Gastroesophageal sphincter (tissue), 3 donors: Measurements from ENCODE around the gene GPR171.

ENCODE experiments used
- CTCF ChIP-seq, 4 experiments: fragments of 200-600 bp in 2 of 4; fragments of 450-650 bp in 2 of 4; sonication (generic) in 1 of 4; IDR thresholded peaks; one replicate each; pipeline ENCODE4 v1.5.1; 2017 to 2019; ENCODE audit warnings: antibody characterized with exemption in 4 of 4, mild to moderate bottlenecking in 2 of 4, moderate library complexity in 2 of 4
- EP300 ChIP-seq: sonication (generic); formaldehyde crosslinking; IDR thresholded peaks from one replicate; pipeline ENCODE4 v1.6.1; 2017; ENCODE audit warnings: antibody characterized with exemption, mild to moderate bottlenecking
- POLR2A ChIP-seq, 2 donors: fragments of 450-650 bp; IDR thresholded peaks; one replicate each; pipeline ENCODE4 v1.6.1; 2017; ENCODE audit warnings: antibody characterized with exemption in 2 of 2, mild to moderate bottlenecking in 2 of 2, moderate library complexity in 1 of 2
- POLR2AphosphoS5 ChIP-seq: sonication (generic); formaldehyde crosslinking; IDR thresholded peaks from one replicate; pipeline ENCODE4 v1.6.1; 2017; ENCODE audit warnings: antibody characterized with exemption

- TF ChIP-seq EP300 (no peak), POLR2AphosphoS5 (no peak), CTCF (IDR thresholded peaks at IDR 0.05) (no peak), POLR2A (IDR thresholded peaks at IDR 0.05) (no peak)
Measured at GRCh38 chr3:151205482-151205881, 2.5 kb upstream of the GPR171 start.
